HG03045 (cell line): ENCODE data around the gene ITGA5.
"Not testable (repeated sequence)": the region's sequence is repeated elsewhere in the genome, so short reads cannot be mapped to it uniquely, and the experiment has no call there.

ENCODE experiments used
- ATAC-seq: cut with Tn5 transposase; IDR thresholded peaks from one replicate; pipeline ENCODE4 v1.9.1; 2021; ENCODE audit warnings: mild to moderate bottlenecking, moderate library complexity; ENCODE audit not compliant: unreplicated experiment

The ITGA5 gene

GRCh38 chr12:54357506-54358190 lies 61.4 kb downstream of the ITGA5 start:
- no peak for ATAC-seq

- no peak for ATAC-seq
These were observed 62.1 kb downstream of the ITGA5 start for GRCh38 chr12:54356951-54357356.

GRCh38 chr12:54356228-54356627 lies 62.8 kb downstream of the ITGA5 start:
- no peak for ATAC-seq

GRCh38 chr12:54355104-54355815 lies 63.8 kb downstream of the ITGA5 start:
- ATAC-seq = no peak

- ATAC-seq = not testable (repeated sequence)
These were observed 64.8 kb downstream of the ITGA5 start for GRCh38 chr12:54354271-54354670.

- ATAC-seq = no peak
These were observed 65.9 kb downstream of the ITGA5 start for GRCh38 chr12:54352891-54353874.

DNA sequence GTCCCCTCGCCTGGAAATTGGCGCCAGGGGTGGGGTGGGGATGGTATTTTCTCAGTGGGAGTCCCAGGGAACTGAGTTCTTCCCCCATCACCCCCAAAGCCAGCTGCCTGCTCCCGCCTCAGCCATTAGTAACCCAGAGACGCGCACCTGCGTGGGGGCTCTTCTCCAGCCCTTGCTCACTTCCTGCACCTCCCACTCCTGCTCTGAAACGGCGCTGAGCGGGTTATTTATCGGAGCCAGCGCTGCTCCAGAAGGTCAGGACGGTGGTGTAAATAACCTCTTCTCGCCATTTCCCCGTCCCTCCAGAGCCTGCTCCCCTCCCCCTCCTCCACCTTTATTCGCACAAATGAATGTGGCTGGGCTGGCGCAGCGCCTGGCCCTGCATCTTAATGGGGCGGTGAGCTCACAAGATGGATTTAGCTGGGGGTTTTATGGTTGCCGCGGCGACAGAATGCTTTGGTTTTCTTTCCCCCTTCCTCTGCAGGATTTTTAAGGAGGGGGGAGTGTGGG lies 67.0 kb downstream of the ITGA5 start:
- ATAC-seq = no peak

DNA sequence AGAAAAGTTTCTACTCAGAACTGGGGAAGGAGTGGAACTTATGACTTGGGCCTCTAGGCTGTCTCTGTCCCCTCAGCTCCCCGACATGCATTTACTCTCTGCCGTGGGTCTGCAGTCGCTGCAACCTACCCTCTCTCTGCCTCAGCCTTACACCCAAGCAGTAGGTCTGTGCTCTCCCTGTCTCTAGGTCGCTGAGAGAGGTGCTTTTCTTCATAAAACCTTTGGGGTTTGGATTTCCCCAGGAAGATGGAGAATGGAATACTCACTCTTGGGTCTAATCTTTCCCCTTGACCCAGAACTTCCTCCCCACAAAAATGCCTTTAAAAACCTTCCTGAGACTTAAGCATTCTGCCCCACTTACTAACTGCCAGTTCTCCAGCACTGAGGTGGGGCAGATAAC lies 67.7 kb downstream of the ITGA5 start:
- ATAC-seq = no peak

DNA sequence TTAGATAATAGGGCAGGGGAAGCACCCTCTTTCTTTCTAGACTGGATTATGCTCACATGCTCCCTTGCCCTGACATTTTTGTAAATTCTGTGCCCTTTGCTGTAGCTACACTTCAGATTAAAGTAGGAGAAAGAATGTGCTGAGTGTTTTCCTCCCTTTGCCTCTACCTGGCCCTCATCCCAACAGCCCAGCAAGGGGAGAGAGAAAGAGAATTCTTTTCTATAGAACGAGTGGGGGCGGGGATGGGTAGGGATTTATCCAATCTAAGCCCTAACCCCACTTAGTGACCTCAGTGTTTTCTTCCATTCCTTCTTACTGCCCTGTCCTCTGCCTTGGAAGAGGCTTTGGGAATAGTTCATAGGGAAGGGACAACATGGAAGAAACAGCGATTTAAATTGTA lies 68.3 kb downstream of the ITGA5 start:
- ATAC-seq = no peak

GRCh38 chr12:54349679-54350078 lies 69.4 kb downstream of the ITGA5 start:
- no peak for ATAC-seq

DNA sequence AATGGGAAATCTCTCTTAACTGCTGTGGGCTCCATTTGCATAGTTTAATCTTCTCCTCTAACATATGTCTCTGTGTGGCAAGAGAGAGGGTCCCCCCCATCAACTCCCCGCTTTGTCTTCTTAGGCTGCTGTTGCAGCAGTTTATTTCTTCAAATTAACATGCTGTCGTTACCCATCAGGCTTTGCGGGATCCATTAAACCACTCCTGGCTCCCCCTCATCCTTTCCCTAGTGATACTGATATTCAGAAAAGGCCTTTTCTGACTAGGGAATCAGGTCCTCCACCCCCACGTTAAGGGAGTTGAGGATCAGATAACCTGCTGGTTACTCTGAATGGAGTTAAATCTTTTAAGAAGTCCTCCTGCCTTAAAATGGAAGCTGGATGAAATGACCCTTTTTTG lies 70.0 kb downstream of the ITGA5 start:
- no peak for ATAC-seq
